ENCODE data around the gene MED29. TPM values are rescaled to one million over a fixed set of nuclear protein-coding genes. Genes with fewer than 3 reads are reported as not detected.

MED29 gene
- total and polyA plus RNA-seq, 4 experiments from 2014 or later, result 43.1 to 59.8 (median 50.9) TPM

GRCh38 chr19:39448271-39448670 is 57.1 kb downstream of the MED29 start:
- Mint-ChIP-seq H3K4me3 (peak overlapping the region; percentile 74 to 98 (median 94)), H3K27ac (peak overlapping the region; percentile 64 to 98 (median 88)), H3K9me3 (no peaks in the 10 kb centered on the region), H3K4me1 (peaks cover 52 to 82% (median 69%) of the 10 kb centered on the region in 4 donors), H3K36me3 (peaks cover 25 to 48% of the 10 kb centered on the region in 2 donors), H3K27me3 (no peaks in the 10 kb centered on the region)
- H3K9me3 ChIP-seq (ENCODE audit: control insufficient read depth in 1 of 2, low read length in 2 of 2), result no peaks in the 10 kb centered on the region
- intact Hi-C loops (cut with micrococcal nuclease), result loop anchor here (5.0 kb wide), 1 partner anchor 384 kb away; the partner anchor contains the start of gene DYRK1B
- peaks cover 70% of the 10 kb centered on the region for H3K4me1 ChIP-seq (ENCODE audit: insufficient read depth, low read length)
- peak overlapping the region; percentile 38 for H3K27ac ChIP-seq (ENCODE audit: low read depth, low read length)
- ChIA-PET POLR2A (ENCODE audit: partially characterized antibody) (interaction anchor here (5.5 kb wide), 1 partner anchor 14 kb away, joined by 153 read pairs; the partner anchor contains the start of gene RPS16), CTCF (ENCODE audit: partially characterized antibody) (no interaction called here)
- H3K27me3 ChIP-seq (ENCODE audit: insufficient read depth, low read length), result no peaks in the 10 kb centered on the region
- no peak overlapping the region for H3K4me3 ChIP-seq (ENCODE audit: low read length in 2 of 2)
- peaks cover 16% of the 10 kb centered on the region for H3K36me3 ChIP-seq (ENCODE audit: insufficient read depth, low read length)
- peak in 1 of 5 donors; percentile 37 for DNase-seq

GRCh38 chr19:39449116-39449797 is 58.1 kb downstream of the MED29 start:
- peak in 1 of 5 donors; percentile 21 for DNase-seq
- ChIA-PET CTCF (ENCODE audit: partially characterized antibody) (interaction anchor here (1.1 kb wide), 1 partner anchor 25 kb away, joined by 3 read pairs; no protein-coding TSS in a partner anchor), POLR2A (ENCODE audit: partially characterized antibody) (interaction anchor here (0.6 to 5.5 kb wide), 3 partner anchors 9 to 83 kb away, joined by 3 to 153 read pairs (median 3); partner anchors contain the start of genes EID2B and RPS16)
- peaks cover 19% of the 10 kb centered on the region for H3K36me3 ChIP-seq (ENCODE audit: insufficient read depth, low read length)
- peaks cover 70% of the 10 kb centered on the region for H3K4me1 ChIP-seq (ENCODE audit: insufficient read depth, low read length)
- Mint-ChIP-seq H3K4me1 (peaks cover 52 to 83% (median 70%) of the 10 kb centered on the region in 4 donors), H3K36me3 (peaks cover 27 to 57% of the 10 kb centered on the region in 2 donors), H3K9me3 (no peaks in the 10 kb centered on the region), H3K27ac (peak overlapping the region; percentile 70 to 93 (median 77)), H3K4me3 (peak overlapping the region in 7 of 8 donors; percentile 53 to 89 (median 65)), H3K27me3 (no peaks in the 10 kb centered on the region)
- no peak overlapping the region for H3K4me3 ChIP-seq (ENCODE audit: low read length in 2 of 2)
- peak overlapping the region; percentile 12 for H3K27ac ChIP-seq (ENCODE audit: low read depth, low read length)
- intact Hi-C loops (cut with micrococcal nuclease), result loop anchor here (5.0 kb wide), 1 partner anchor 383 kb away; the partner anchor contains the start of gene DYRK1B
- H3K9me3 ChIP-seq (ENCODE audit: control insufficient read depth in 1 of 2, low read length in 2 of 2), result no peaks in the 10 kb centered on the region
- H3K27me3 ChIP-seq (ENCODE audit: insufficient read depth, low read length), result no peaks in the 10 kb centered on the region

Small RNA genes lying within 50 kb of the gene (microRNA-seq; reads per million reads assigned to microRNA genes)
- gene MIR4530 (ENCODE audit: borderline microRNAs expressed, borderline number of aligned reads, borderline replicate concordance), result not detected

Other genes with a start within 250 kb of the MED29 start
- gene NCCRP1, start 194.4 kb upstream of the MED29 start, total RNA-seq, result not detected
- gene NCCRP1, start 194.4 kb upstream of the MED29 start, polyA plus RNA-seq, result not detected
- gene SYCN, start 187.1 kb upstream of the MED29 start, total RNA-seq, result not detected
- not detected for gene SYCN, start 187.1 kb upstream of the MED29 start, polyA plus RNA-seq
- not detected for gene IFNL3, start 146.4 kb upstream of the MED29 start, total RNA-seq
- gene IFNL3, start 146.4 kb upstream of the MED29 start, polyA plus RNA-seq, result not detected
- not detected for gene IFNL4, start 142.5 kb upstream of the MED29 start, total RNA-seq
- not detected for gene IFNL4, start 142.5 kb upstream of the MED29 start, polyA plus RNA-seq
- gene IFNL2, start 123.0 kb upstream of the MED29 start, total RNA-seq, result not detected
- gene IFNL2, start 123.0 kb upstream of the MED29 start, polyA plus RNA-seq, result not detected
- not detected for gene IFNL1, start 95.0 kb upstream of the MED29 start, total RNA-seq
- gene IFNL1, start 95.0 kb upstream of the MED29 start, polyA plus RNA-seq, result 1 to 10 TPM in 1 of 2 donors, not detected in 1; 1.6 TPM
- gene LRFN1, start 70.5 kb upstream of the MED29 start, total RNA-seq, result 1 to 10 TPM; 8.4 to 8.5 TPM
- 1 to 10 TPM; 2.0 to 4.5 TPM for gene LRFN1, start 70.5 kb upstream of the MED29 start, polyA plus RNA-seq
- 100 to 1,000 TPM; 384 to 389 TPM for gene GMFG, start 55.3 kb upstream of the MED29 start, total RNA-seq
- 1,000 to 10,000 TPM; 1,040 to 1,509 TPM for gene GMFG, start 55.3 kb upstream of the MED29 start, polyA plus RNA-seq
- 10 to 100 TPM; 65.0 to 79.6 TPM for gene SAMD4B, start 49.0 kb upstream of the MED29 start, total RNA-seq
- 10 to 100 TPM in 1 of 2 donors, 1 to 10 TPM in 1; 7.3 to 20.2 TPM for gene SAMD4B, start 49.0 kb upstream of the MED29 start, polyA plus RNA-seq
- gene PAF1, start 272 bp upstream of the MED29 start, total RNA-seq, result 10 to 100 TPM; 49.2 to 53.8 TPM
- 10 to 100 TPM; 21.5 to 46.7 TPM for gene PAF1, start 272 bp upstream of the MED29 start, polyA plus RNA-seq
- gene ZFP36, start 15.5 kb downstream of the MED29 start, total RNA-seq, result 100 to 1,000 TPM; 151 to 152 TPM
- 100 to 1,000 TPM; 164 to 191 TPM for gene ZFP36, start 15.5 kb downstream of the MED29 start, polyA plus RNA-seq
- gene PLEKHG2, start 21.3 kb downstream of the MED29 start, total RNA-seq, result 10 to 100 TPM; 12.1 to 17.0 TPM
- 1 to 10 TPM; 1.4 to 5.1 TPM for gene PLEKHG2, start 21.3 kb downstream of the MED29 start, polyA plus RNA-seq
- gene RPS16, start 44.6 kb downstream of the MED29 start, total RNA-seq, result 1,000 to 10,000 TPM; 4,061 to 4,227 TPM
- 1,000 to 10,000 TPM; 1,590 to 2,052 TPM for gene RPS16, start 44.6 kb downstream of the MED29 start, polyA plus RNA-seq
- gene SUPT5H, start 54.2 kb downstream of the MED29 start, total RNA-seq, result 100 to 1,000 TPM; 234 to 236 TPM
- 100 to 1,000 TPM in 1 of 2 donors, 10 to 100 TPM in 1; 47.4 to 111 TPM for gene SUPT5H, start 54.2 kb downstream of the MED29 start, polyA plus RNA-seq
- gene TIMM50, start 89.5 kb downstream of the MED29 start, total RNA-seq, result 10 to 100 TPM; 47.2 to 49.6 TPM
- gene TIMM50, start 89.5 kb downstream of the MED29 start, polyA plus RNA-seq, result 10 to 100 TPM; 39.1 to 50.4 TPM
- gene DLL3, start 107.6 kb downstream of the MED29 start, total RNA-seq, result under 1 TPM in 1 of 2 experiments, not detected in 1; 0.14 TPM
- under 1 TPM; 0.16 to 0.19 TPM for gene DLL3, start 107.6 kb downstream of the MED29 start, polyA plus RNA-seq
- gene SELENOV, start 123.8 kb downstream of the MED29 start, total RNA-seq, result not detected
- gene SELENOV, start 123.8 kb downstream of the MED29 start, polyA plus RNA-seq, result not detected
- 1 to 10 TPM; 7.7 to 8.8 TPM for gene EID2B, start 141.5 kb downstream of the MED29 start, total RNA-seq
- gene EID2B, start 141.5 kb downstream of the MED29 start, polyA plus RNA-seq, result 1 to 10 TPM; 6.1 to 7.8 TPM
- gene EID2, start 148.8 kb downstream of the MED29 start, total RNA-seq, result 10 to 100 TPM; 22.0 to 22.8 TPM
- 10 to 100 TPM; 22.1 to 34.9 TPM for gene EID2, start 148.8 kb downstream of the MED29 start, polyA plus RNA-seq
- not detected for gene LGALS13, start 211.1 kb downstream of the MED29 start, total RNA-seq
- gene LGALS13, start 211.1 kb downstream of the MED29 start, polyA plus RNA-seq, result not detected

All from CD4-positive, alpha-beta memory T cell (primary cell).